ENCODE data around the gene AGAP2.
A peak's percentile ranks its signal among the peaks of the same experiment; 100 is the strongest.

AGAP2 gene

DNA sequence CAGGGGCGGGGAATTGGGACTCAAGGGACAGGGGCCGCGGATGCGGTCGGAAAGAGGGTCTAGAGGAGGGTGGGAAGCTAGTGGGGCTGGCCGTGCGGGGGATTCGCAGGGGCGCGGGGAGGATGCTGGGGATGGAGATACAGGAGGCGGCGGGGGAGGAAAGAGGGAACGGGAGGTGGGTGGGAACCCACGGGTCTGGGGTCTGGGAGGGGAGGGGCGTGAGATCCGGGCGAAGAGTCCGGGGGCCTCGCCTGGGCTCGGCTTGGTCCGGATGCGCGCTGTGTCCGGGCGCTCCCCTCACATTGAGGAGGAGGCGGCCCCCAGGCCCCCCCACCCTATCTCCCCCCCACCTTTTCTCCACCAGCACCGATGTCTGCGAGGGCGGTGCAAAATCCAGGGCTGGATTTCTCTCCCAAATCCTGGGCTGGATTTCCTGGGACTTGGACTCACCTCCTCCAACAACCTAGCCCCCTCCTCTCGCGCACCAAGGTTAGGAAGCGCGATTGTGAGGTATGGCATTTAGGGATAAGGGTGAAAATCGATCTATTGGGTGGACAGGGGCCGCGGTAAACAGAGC is at the start of gene AGAP2:
Gene AGAP2 (minus strand): TSS at position 82 of the 577 bp plus-strand sequence. CDS start 496 bp downstream, outside the sequence.
- Histone ChIP-seq H3K4me3 (ENCODE audit: low read depth, low read length) (peak within 1 kb of the TSS; percentile 54), H3K27ac (ENCODE audit: low read depth, low read length) (no peak within 1 kb of the TSS), H3K27me3 (ENCODE audit: control insufficient read depth, insufficient read depth, low read length) (peaks cover 89% of the 10 kb centered on the region)

DNA sequence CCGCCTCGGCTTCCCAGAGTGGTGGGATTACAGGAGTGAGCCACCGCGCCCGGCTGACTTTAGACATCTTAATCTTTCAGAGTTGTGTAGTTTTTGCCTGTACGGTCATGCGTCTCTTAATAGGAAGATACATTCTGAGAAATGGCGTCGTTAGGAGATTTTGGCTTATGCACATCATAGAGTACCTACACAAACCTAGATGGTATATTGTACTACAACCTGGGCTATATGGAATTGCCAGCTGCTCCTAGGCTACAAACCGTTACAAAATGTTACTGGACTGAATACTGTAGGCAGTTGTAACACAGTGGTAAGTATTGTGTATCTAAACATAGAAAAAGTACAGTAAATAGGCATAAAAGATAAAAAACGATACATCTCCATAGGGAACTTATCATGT is 45.3 kb upstream of the AGAP2 start:
- Histone ChIP-seq H3K27me3 (ENCODE audit: control insufficient read depth, insufficient read depth, low read length) (no peaks in the 10 kb centered on the region), H3K4me3 (ENCODE audit: low read depth, low read length) (no peak overlapping the region), H3K9ac (ENCODE audit: low read depth, low read length) (no peak overlapping the region), H3K4me1 (ENCODE audit: control insufficient read depth, insufficient read depth, low read length) (no peaks in the 10 kb centered on the region), H3K27ac (ENCODE audit: low read depth, low read length) (no peak overlapping the region), H3K36me3 (ENCODE audit: control insufficient read depth, insufficient read depth, low read length) (peaks cover 45% of the 10 kb centered on the region), H3K9me3 (ENCODE audit: control insufficient read depth, insufficient read depth, low read length) (no peaks in the 10 kb centered on the region)

More for the DNA sequence above, at the start of gene AGAP2:
- no peaks in the 10 kb centered on the region for H3K9me3 ChIP-seq (ENCODE audit: control insufficient read depth, insufficient read depth, low read length)
- H3K4me1 ChIP-seq (ENCODE audit: control insufficient read depth, insufficient read depth, low read length) = peaks cover 17% of the 10 kb centered on the region
- H3K9ac ChIP-seq (ENCODE audit: low read depth, low read length) = no peak within 1 kb of the TSS
- no peaks in the 10 kb centered on the region for H3K36me3 ChIP-seq (ENCODE audit: control insufficient read depth, insufficient read depth, low read length)

GRCh38 chr12:57783466-57783801 is 44.9 kb upstream of the AGAP2 start:
- H3K4me1 ChIP-seq (ENCODE audit: control insufficient read depth, insufficient read depth, low read length) = no peaks in the 10 kb centered on the region
- H3K27me3 ChIP-seq (ENCODE audit: control insufficient read depth, insufficient read depth, low read length) = no peaks in the 10 kb centered on the region
- H3K9ac ChIP-seq (ENCODE audit: low read depth, low read length) = 0 out of 2 replicates have a peak overlapping the region, but pooled peaks have one; percentile 76
- H3K36me3 ChIP-seq (ENCODE audit: control insufficient read depth, insufficient read depth, low read length) = peaks cover 41% of the 10 kb centered on the region
- no peak overlapping the region for H3K27ac ChIP-seq (ENCODE audit: low read depth, low read length)
- H3K9me3 ChIP-seq (ENCODE audit: control insufficient read depth, insufficient read depth, low read length) = no peaks in the 10 kb centered on the region
- peak overlapping the region; percentile 92 for H3K4me3 ChIP-seq (ENCODE audit: low read depth, low read length)

DNA sequence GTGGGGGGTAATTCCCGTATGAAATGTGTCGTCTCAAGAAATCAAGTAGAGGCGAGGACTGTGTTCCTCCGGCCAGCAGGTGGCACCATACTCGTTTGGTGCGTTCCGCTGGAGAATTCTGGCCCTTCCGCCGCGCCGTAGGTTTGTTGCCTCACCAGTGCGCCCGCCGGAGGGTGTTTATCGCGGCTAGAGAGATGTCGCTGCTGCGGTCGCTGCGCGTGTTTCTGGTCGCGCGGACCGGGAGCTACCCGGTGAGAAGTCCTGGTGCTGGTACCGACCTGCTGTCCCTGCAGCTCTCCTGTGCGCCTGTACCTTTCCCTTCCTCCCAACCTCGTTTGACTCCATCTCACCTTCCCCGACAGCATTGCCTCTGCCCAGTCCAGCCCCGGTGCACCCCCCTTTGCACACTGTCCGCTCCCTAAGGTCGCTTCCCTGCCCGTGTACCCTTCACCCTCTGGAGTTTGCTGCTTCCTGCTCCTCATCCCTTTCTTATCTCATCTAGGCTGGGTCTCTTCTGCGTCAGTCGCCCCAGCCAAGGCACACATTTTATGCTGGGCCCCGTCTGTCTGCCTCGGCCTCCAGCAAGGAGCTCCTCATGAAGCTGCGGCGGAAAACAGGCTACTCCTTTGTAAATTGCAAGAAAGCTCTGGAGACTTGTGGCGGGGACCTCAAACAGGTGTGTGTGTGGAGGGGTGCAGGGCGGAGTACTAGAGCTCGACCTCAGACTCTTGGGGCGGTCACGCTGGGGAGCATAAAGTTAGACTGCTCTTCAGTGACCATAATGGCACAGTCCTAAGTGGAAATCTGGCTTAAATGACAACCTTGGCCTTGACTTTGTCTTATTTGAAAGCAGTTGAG is 44.3 kb upstream of the AGAP2 start, which contains the start of gene TSFM:
Gene TSFM (plus strand): TSS at position 180 of the 858 bp plus-strand sequence. CDS start 15 bp downstream, at position 195.
- H3K4me3 ChIP-seq (ENCODE audit: low read depth, low read length) = peak within 1 kb of the TSS; percentile 92
- no peaks in the 10 kb centered on the region for H3K4me1 ChIP-seq (ENCODE audit: control insufficient read depth, insufficient read depth, low read length)
- peak within 1 kb of the TSS; percentile 76 for H3K9ac ChIP-seq (ENCODE audit: low read depth, low read length)
- no peaks in the 10 kb centered on the region for H3K9me3 ChIP-seq (ENCODE audit: control insufficient read depth, insufficient read depth, low read length)
- H3K27ac ChIP-seq (ENCODE audit: low read depth, low read length) = peak within 1 kb of the TSS; percentile 34
- peaks cover 35% of the 10 kb centered on the region for H3K36me3 ChIP-seq (ENCODE audit: control insufficient read depth, insufficient read depth, low read length)
- no peaks in the 10 kb centered on the region for H3K27me3 ChIP-seq (ENCODE audit: control insufficient read depth, insufficient read depth, low read length)

DNA sequence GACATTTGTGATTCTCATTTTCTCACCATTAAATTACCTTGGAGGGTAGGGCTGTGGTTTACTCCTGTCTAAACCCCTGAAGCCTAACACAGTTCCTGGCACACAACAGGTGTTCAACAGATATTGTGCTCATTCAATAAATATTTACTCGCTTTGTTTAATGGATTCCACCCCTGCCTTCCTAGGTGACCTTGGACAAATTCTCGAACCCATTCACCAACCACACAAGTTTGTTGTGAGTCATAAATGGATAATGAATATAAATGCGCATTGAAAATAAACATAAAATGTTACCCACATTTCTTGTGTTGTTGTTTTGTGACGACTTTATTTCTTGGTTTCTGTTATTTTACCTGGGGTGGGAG is 43.7 kb upstream of the AGAP2 start:
- no peak overlapping the region for H3K27ac ChIP-seq (ENCODE audit: low read depth, low read length)
- H3K9ac ChIP-seq (ENCODE audit: low read depth, low read length) = no peak overlapping the region
- peaks cover 31% of the 10 kb centered on the region for H3K36me3 ChIP-seq (ENCODE audit: control insufficient read depth, insufficient read depth, low read length)
- no peak overlapping the region; the same call in 1 of the 2 replicates for H3K4me3 ChIP-seq (ENCODE audit: low read depth, low read length)
- no peaks in the 10 kb centered on the region for H3K4me1 ChIP-seq (ENCODE audit: control insufficient read depth, insufficient read depth, low read length)
- H3K9me3 ChIP-seq (ENCODE audit: control insufficient read depth, insufficient read depth, low read length) = no peaks in the 10 kb centered on the region
- no peaks in the 10 kb centered on the region for H3K27me3 ChIP-seq (ENCODE audit: control insufficient read depth, insufficient read depth, low read length)

GRCh38 chr12:57781801-57782200 is 43.3 kb upstream of the AGAP2 start:
- Histone ChIP-seq H3K9me3 (ENCODE audit: control insufficient read depth, insufficient read depth, low read length) (no peaks in the 10 kb centered on the region), H3K4me1 (ENCODE audit: control insufficient read depth, insufficient read depth, low read length) (no peaks in the 10 kb centered on the region), H3K27me3 (ENCODE audit: control insufficient read depth, insufficient read depth, low read length) (no peaks in the 10 kb centered on the region), H3K27ac (ENCODE audit: low read depth, low read length) (no peak overlapping the region), H3K9ac (ENCODE audit: low read depth, low read length) (no peak overlapping the region), H3K36me3 (ENCODE audit: control insufficient read depth, insufficient read depth, low read length) (peaks cover 26% of the 10 kb centered on the region), H3K4me3 (ENCODE audit: low read depth, low read length) (no peak overlapping the region)

DNA sequence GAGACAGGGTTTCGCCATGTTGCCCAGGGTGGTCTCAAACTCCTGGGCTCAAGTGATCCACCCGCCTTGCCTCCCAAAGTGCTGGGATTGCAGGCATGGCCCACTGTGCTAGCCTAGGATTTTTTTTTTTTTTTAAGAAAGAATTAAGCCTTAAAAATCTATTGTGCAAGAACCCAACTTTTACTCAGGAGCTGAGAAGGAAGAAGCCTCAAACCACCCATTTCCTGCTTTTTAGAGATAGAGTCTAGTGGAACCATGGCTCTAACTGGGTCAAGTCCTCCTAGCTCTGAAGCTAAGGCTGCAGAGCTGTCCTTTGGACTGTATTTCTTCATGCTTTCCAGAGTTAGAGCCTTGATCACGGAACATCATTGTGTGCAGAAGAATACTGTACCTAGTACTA is 42.7 kb upstream of the AGAP2 start:
- no peak overlapping the region for H3K9ac ChIP-seq (ENCODE audit: low read depth, low read length)
- peaks cover 21% of the 10 kb centered on the region for H3K36me3 ChIP-seq (ENCODE audit: control insufficient read depth, insufficient read depth, low read length)
- H3K27ac ChIP-seq (ENCODE audit: low read depth, low read length) = no peak overlapping the region
- H3K4me3 ChIP-seq (ENCODE audit: low read depth, low read length) = no peak overlapping the region
- no peaks in the 10 kb centered on the region for H3K27me3 ChIP-seq (ENCODE audit: control insufficient read depth, insufficient read depth, low read length)
- no peaks in the 10 kb centered on the region for H3K4me1 ChIP-seq (ENCODE audit: control insufficient read depth, insufficient read depth, low read length)
- no peaks in the 10 kb centered on the region for H3K9me3 ChIP-seq (ENCODE audit: control insufficient read depth, insufficient read depth, low read length)

- Histone ChIP-seq H3K9ac (ENCODE audit: low read depth, low read length) (no peak overlapping the region), H3K4me3 (ENCODE audit: low read depth, low read length) (no peak overlapping the region), H3K9me3 (ENCODE audit: control insufficient read depth, insufficient read depth, low read length) (no peaks in the 10 kb centered on the region), H3K27me3 (ENCODE audit: control insufficient read depth, insufficient read depth, low read length) (no peaks in the 10 kb centered on the region), H3K36me3 (ENCODE audit: control insufficient read depth, insufficient read depth, low read length) (peaks cover 12% of the 10 kb centered on the region), H3K4me1 (ENCODE audit: control insufficient read depth, insufficient read depth, low read length) (no peaks in the 10 kb centered on the region), H3K27ac (ENCODE audit: low read depth, low read length) (no peak overlapping the region)
These were observed 41.8 kb upstream of the AGAP2 start for GRCh38 chr12:57780284-57780897.

DNA sequence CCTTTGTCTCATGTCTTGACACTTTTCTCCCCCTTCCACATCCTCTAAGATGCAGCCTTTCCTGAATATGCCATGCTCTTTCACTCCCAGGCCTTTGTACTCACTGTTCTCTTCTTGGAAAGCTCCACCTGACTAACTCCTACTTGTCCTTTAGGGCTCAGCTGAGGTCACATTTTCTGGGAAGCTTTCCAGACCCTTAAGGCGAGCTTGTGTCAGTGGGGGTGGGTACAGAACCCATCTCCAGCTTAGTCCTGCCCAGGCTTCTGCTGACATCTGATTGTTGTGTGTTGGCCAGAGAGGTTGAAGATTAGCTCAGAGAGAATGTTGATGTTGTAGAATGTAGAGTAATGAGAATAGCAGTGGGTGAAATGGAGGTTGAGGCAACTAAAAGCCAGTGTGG is 41.2 kb upstream of the AGAP2 start:
- H3K27me3 ChIP-seq (ENCODE audit: control insufficient read depth, insufficient read depth, low read length) = no peaks in the 10 kb centered on the region
- H3K9ac ChIP-seq (ENCODE audit: low read depth, low read length) = no peak overlapping the region
- H3K27ac ChIP-seq (ENCODE audit: low read depth, low read length) = no peak overlapping the region
- H3K4me1 ChIP-seq (ENCODE audit: control insufficient read depth, insufficient read depth, low read length) = no peaks in the 10 kb centered on the region
- H3K4me3 ChIP-seq (ENCODE audit: low read depth, low read length) = no peak overlapping the region
- no peaks in the 10 kb centered on the region for H3K9me3 ChIP-seq (ENCODE audit: control insufficient read depth, insufficient read depth, low read length)
- H3K36me3 ChIP-seq (ENCODE audit: control insufficient read depth, insufficient read depth, low read length) = peaks cover 8% of the 10 kb centered on the region

- Histone ChIP-seq H3K27ac (ENCODE audit: low read depth, low read length) (no peak overlapping the region), H3K27me3 (ENCODE audit: control insufficient read depth, insufficient read depth, low read length) (peaks cover 4% of the 10 kb centered on the region; the same call in 1 of the 2 replicates), H3K36me3 (ENCODE audit: control insufficient read depth, insufficient read depth, low read length) (no peaks in the 10 kb centered on the region), H3K9me3 (ENCODE audit: control insufficient read depth, insufficient read depth, low read length) (no peaks in the 10 kb centered on the region), H3K4me3 (ENCODE audit: low read depth, low read length) (no peak overlapping the region), H3K9ac (ENCODE audit: low read depth, low read length) (no peak overlapping the region), H3K4me1 (ENCODE audit: control insufficient read depth, insufficient read depth, low read length) (no peaks in the 10 kb centered on the region)
These were observed 39.4 kb upstream of the AGAP2 start for GRCh38 chr12:57777911-57778310.

DNA sequence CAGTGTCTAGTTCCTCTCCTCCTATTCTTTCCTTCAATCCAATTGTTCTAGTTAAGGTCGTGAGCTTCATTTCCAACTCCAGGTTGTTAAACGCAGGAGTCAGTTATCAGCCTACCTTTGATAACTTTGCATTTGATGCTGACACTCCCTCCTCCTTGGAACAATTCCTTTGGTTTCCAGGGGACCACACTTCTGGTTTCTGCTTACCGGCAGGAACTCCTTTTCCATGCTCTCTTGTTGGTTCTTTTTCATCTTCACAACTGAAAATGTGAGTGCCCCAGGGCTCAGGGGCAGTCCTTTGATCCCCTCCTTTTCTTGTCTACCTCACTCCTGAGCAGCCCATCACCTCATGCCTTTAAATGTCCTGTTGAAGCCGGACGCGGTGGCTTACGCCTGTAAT is 38.8 kb upstream of the AGAP2 start:
- peaks cover 6% of the 10 kb centered on the region; the same call in 1 of the 2 replicates for H3K27me3 ChIP-seq (ENCODE audit: control insufficient read depth, insufficient read depth, low read length)
- H3K4me1 ChIP-seq (ENCODE audit: control insufficient read depth, insufficient read depth, low read length) = no peaks in the 10 kb centered on the region
- H3K4me3 ChIP-seq (ENCODE audit: low read depth, low read length) = no peak overlapping the region
- H3K27ac ChIP-seq (ENCODE audit: low read depth, low read length) = no peak overlapping the region
- no peak overlapping the region for H3K9ac ChIP-seq (ENCODE audit: low read depth, low read length)
- no peaks in the 10 kb centered on the region for H3K36me3 ChIP-seq (ENCODE audit: control insufficient read depth, insufficient read depth, low read length)
- no peaks in the 10 kb centered on the region for H3K9me3 ChIP-seq (ENCODE audit: control insufficient read depth, insufficient read depth, low read length)

All from HUES48 (cell line).